ENCODE results near the gene RIN3. TPM values are rescaled to one million over a fixed set of nuclear protein-coding genes. Genes with fewer than 3 reads are reported as not detected.

RIN3 gene
- total and polyA plus RNA-seq, 10 of the 15 experiments (the other 5 are each of a cell fraction or from before 2014, with no cell fraction given) = 0.91 to 23.3 (median 6.3) TPM

DNA sequence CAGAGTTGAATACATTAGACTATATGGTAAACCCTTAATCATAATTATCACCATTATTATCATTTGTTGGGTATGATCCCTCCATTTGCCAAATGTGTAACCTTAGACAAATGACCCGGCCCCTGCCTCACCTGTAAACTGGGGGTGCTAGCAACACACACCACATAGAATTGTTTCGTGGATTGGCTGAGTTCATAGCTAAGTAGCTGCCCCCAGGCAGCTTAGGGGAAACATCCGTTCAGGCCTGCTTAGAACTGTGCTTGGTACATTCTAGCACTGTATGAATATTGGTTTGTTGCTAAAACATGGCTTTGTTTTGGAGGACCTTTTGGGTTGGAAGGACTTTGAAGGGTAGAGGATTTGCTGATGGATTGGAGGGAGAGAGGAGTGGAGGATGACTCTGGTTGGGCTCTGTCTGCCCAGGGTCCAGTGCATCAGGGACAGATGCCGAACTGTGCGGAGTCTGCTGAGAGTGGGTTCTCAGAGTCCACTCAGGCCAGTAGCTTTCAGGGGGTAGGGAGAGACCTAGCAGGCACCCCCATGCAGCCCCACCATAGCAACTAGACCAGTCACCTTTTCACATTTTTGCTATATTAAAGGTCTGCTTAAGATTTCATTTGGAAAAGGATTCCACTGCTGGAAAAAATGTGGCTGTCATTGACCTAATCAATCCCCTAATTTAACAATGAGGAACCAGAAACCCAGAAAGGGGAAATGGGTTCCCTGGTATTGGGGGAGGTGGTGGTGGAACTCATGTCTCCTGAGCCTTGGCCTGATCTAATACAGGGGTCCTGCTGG lies 2.2 kb downstream of the RIN3 start:
- no peak overlapping the region for H2AFZ ChIP-seq (ENCODE audit: control insufficient read depth, low read depth, low read length)
- ChIA-PET POLR2A (interaction anchor here (0.5 to 1.6 kb wide), 5 partner anchors 17 to 494 kb away, joined by 3 to 6 read pairs (median 4); no protein-coding TSS in a partner anchor), RAD21 (ENCODE audit: unreplicated experiment) (interaction anchor here (0.6 to 1.5 kb wide), 6 partner anchors 22 to 266 kb away, joined by 3 to 10 read pairs (median 4); no protein-coding TSS in a partner anchor), SMC1A (ENCODE audit: uncharacterized antibody, unreplicated experiment) (interaction anchor here (1.0 to 3.3 kb wide), 8 partner anchors 23 to 166 kb away, joined by 3 to 18 read pairs (median 6); no protein-coding TSS in a partner anchor), CTCF (interaction anchor here (0.6 to 1.4 kb wide), 4 partner anchors 15 to 171 kb away, joined by 3 to 4 read pairs (median 3); no protein-coding TSS in a partner anchor)
- peaks cover 10% of the 10 kb centered on the region for H3K4me1 ChIP-seq (ENCODE audit: control insufficient read depth, insufficient read depth, low read length)
- DNase-seq (ENCODE audit: low read depth, low spot score) = no peak
- FAIRE-seq = no peak
- in situ Hi-C loops (cut with MboI) = no loop called here
- 87% methylated on average over 5 of the region's 5 CpGs for WGBS (ENCODE audit: insufficient coverage, insufficient replicate concordance, low lambda C conversion rate, missing lambda C conversion rate)
- H3K4me3 ChIP-seq = no peak overlapping the region
- no peak overlapping the region for H3K9ac ChIP-seq (ENCODE audit: control insufficient read depth, insufficient read depth, low read length)
- H3K36me3 ChIP-seq (ENCODE audit: control insufficient read depth in 2 of 2, insufficient read depth in 2 of 2, low read length in 1 of 2) = no peaks in the 10 kb centered on the region
- H3K4me2 ChIP-seq (ENCODE audit: control insufficient read depth, insufficient read depth) = peak overlapping the region; percentile 9; the same call in 1 of the 2 replicates
- 0 out of 3 replicates have a peak, but pooled peaks have one; percentile 4 for ATAC-seq
- intact Hi-C loops (cut with micrococcal nuclease; ENCODE audit: unreplicated experiment) = no loop called here
- no peaks in the 10 kb centered on the region; the same call in 2 of the 3 replicates for H3K9me3 ChIP-seq (replicated peaks; ENCODE audit: control insufficient read depth, insufficient read depth, low read length)
- H3K79me2 ChIP-seq (ENCODE audit: control insufficient read depth, insufficient read depth, low read length) = peaks cover 8% of the 10 kb centered on the region
- TSS peak; percentile 39 for BruUV-seq (replicated peaks)
- no peaks in the 10 kb centered on the region for H4K20me1 ChIP-seq (ENCODE audit: control insufficient read depth, insufficient read depth)
- H3K27ac ChIP-seq (ENCODE audit: control insufficient read depth, insufficient read depth) = no peak overlapping the region
- no peaks in the 10 kb centered on the region; a peak in 1 of 4 replicates for H3K27me3 ChIP-seq (replicated peaks in 1 of 2; ENCODE audit: control insufficient read depth in 2 of 2, insufficient read depth in 2 of 2, low read length in 1 of 2)
- TF ChIP-seq FOS (IDR thresholded peaks at IDR 0.05; ENCODE audit: borderline replicate concordance, extremely low read depth, insufficient read length) (no peak), GABPA (IDR thresholded peaks at IDR 0.05; ENCODE audit: low read depth) (no peak), ZBED1 (IDR thresholded peaks at IDR 0.05; ENCODE audit: borderline replicate concordance) (no peak), ZSCAN29 (IDR thresholded peaks at IDR 0.05) (no peak), MYB (IDR thresholded peaks at IDR 0.05; ENCODE audit: borderline replicate concordance, low read depth, low read length) (no peak), NBN (IDR thresholded peaks at IDR 0.05) (no peak), RFX5 (IDR thresholded peaks at IDR 0.05; ENCODE audit: low read depth, low read length) (no peak), SIX5 (IDR thresholded peaks at IDR 0.05; ENCODE audit: low read depth, low read length, severe bottlenecking) (no peak), IKZF1 (conservative IDR thresholded peaks at IDR 0.05) (0 out of 2 replicates have a peak, but pooled peaks have one; percentile 24)
- TF ChIP-seq, protein P1, sequence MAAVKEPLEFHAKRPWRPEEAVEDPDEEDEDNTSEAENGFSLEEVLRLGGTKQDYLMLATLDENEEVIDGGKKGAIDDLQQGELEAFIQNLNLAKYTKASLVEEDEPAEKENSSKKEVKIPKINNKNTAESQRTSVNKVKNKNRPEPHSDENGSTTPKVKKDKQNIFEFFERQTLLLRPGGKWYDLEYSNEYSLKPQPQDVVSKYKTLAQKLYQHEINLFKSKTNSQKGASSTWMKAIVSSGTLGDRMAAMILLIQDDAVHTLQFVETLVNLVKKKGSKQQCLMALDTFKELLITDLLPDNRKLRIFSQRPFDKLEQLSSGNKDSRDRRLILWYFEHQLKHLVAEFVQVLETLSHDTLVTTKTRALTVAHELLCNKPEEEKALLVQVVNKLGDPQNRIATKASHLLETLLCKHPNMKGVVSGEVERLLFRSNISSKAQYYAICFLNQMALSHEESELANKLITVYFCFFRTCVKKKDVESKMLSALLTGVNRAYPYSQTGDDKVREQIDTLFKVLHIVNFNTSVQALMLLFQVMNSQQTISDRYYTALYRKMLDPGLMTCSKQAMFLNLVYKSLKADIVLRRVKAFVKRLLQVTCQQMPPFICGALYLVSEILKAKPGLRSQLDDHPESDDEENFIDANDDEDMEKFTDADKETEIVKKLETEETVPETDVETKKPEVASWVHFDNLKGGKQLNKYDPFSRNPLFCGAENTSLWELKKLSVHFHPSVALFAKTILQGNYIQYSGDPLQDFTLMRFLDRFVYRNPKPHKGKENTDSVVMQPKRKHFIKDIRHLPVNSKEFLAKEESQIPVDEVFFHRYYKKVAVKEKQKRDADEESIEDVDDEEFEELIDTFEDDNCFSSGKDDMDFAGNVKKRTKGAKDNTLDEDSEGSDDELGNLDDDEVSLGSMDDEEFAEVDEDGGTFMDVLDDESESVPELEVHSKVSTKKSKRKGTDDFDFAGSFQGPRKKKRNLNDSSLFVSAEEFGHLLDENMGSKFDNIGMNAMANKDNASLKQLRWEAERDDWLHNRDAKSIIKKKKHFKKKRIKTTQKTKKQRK (IDR thresholded peaks at IDR 0.05; ENCODE audit: low read depth, low read length) = no peak
- TF ChIP-seq, protein P2, sequence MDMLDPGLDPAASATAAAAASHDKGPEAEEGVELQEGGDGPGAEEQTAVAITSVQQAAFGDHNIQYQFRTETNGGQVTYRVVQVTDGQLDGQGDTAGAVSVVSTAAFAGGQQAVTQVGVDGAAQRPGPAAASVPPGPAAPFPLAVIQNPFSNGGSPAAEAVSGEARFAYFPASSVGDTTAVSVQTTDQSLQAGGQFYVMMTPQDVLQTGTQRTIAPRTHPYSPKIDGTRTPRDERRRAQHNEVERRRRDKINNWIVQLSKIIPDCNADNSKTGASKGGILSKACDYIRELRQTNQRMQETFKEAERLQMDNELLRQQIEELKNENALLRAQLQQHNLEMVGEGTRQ (IDR thresholded peaks at IDR 0.05; ENCODE audit: borderline replicate concordance, low read depth, low read length) = no peak
- TF ChIP-seq, protein P3, sequence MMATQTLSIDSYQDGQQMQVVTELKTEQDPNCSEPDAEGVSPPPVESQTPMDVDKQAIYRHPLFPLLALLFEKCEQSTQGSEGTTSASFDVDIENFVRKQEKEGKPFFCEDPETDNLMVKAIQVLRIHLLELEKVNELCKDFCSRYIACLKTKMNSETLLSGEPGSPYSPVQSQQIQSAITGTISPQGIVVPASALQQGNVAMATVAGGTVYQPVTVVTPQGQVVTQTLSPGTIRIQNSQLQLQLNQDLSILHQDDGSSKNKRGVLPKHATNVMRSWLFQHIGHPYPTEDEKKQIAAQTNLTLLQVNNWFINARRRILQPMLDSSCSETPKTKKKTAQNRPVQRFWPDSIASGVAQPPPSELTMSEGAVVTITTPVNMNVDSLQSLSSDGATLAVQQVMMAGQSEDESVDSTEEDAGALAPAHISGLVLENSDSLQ (IDR thresholded peaks at IDR 0.05) = no peak
- TF ChIP-seq, protein P4, sequence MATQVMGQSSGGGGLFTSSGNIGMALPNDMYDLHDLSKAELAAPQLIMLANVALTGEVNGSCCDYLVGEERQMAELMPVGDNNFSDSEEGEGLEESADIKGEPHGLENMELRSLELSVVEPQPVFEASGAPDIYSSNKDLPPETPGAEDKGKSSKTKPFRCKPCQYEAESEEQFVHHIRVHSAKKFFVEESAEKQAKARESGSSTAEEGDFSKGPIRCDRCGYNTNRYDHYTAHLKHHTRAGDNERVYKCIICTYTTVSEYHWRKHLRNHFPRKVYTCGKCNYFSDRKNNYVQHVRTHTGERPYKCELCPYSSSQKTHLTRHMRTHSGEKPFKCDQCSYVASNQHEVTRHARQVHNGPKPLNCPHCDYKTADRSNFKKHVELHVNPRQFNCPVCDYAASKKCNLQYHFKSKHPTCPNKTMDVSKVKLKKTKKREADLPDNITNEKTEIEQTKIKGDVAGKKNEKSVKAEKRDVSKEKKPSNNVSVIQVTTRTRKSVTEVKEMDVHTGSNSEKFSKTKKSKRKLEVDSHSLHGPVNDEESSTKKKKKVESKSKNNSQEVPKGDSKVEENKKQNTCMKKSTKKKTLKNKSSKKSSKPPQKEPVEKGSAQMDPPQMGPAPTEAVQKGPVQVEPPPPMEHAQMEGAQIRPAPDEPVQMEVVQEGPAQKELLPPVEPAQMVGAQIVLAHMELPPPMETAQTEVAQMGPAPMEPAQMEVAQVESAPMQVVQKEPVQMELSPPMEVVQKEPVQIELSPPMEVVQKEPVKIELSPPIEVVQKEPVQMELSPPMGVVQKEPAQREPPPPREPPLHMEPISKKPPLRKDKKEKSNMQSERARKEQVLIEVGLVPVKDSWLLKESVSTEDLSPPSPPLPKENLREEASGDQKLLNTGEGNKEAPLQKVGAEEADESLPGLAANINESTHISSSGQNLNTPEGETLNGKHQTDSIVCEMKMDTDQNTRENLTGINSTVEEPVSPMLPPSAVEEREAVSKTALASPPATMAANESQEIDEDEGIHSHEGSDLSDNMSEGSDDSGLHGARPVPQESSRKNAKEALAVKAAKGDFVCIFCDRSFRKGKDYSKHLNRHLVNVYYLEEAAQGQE (IDR thresholded peaks at IDR 0.05; ENCODE audit: low read depth, low read length) = no peak
